ENCODE data around the gene IGFBPL1.
"Not testable (repeated sequence)": the region's sequence is repeated elsewhere in the genome, so short reads cannot be mapped to it uniquely, and the experiment has no call there.

Gene IGFBPL1

GRCh38 chr9:38414040-38414723 is 10.1 kb downstream of the IGFBPL1 start:
- Histone ChIP-seq H3K9me3 (ENCODE audit: control insufficient read depth in 1 of 2, low read length in 2 of 2) (no peaks in the 10 kb centered on the region), H3K36me3 (ENCODE audit: control insufficient read depth in 1 of 2, insufficient read depth in 2 of 2, low read length in 2 of 2) (no peaks in the 10 kb centered on the region)

GRCh38 chr9:38413283-38413682 is 11.0 kb downstream of the IGFBPL1 start:
- Histone ChIP-seq H3K27me3 (ENCODE audit: low read depth, low read length) (no peaks in the 10 kb centered on the region), H3K36me3 (ENCODE audit: control insufficient read depth in 1 of 2, insufficient read depth in 2 of 2, low read length in 2 of 2) (no peaks in the 10 kb centered on the region), H3K4me1 (ENCODE audit: control insufficient read depth in 1 of 2, insufficient read depth in 2 of 2, low read length in 2 of 2) (no peaks in the 10 kb centered on the region), H3K9me3 (ENCODE audit: control insufficient read depth in 1 of 2, low read length in 2 of 2) (no peaks in the 10 kb centered on the region), H3K27ac (ENCODE audit: low read length) (no peak overlapping the region), H3K4me3 (ENCODE audit: low read depth in 1 of 2, low read length in 2 of 2) (no peak overlapping the region)

More at GRCh38 chr9:38414040-38414723, 10.1 kb downstream of the IGFBPL1 start:
- no peak overlapping the region for H3K4me3 ChIP-seq (ENCODE audit: low read depth in 1 of 2, low read length in 2 of 2)
- H3K4me1 ChIP-seq (ENCODE audit: control insufficient read depth in 1 of 2, insufficient read depth in 2 of 2, low read length in 2 of 2) = no peaks in the 10 kb centered on the region
- H3K27ac ChIP-seq (ENCODE audit: low read length) = no peak overlapping the region
- no peaks in the 10 kb centered on the region for H3K27me3 ChIP-seq (ENCODE audit: low read depth, low read length)

- Histone ChIP-seq H3K27ac (ENCODE audit: low read length) (no peak overlapping the region), H3K36me3 (ENCODE audit: control insufficient read depth in 1 of 2, insufficient read depth in 2 of 2, low read length in 2 of 2) (no peaks in the 10 kb centered on the region), H3K9me3 (ENCODE audit: control insufficient read depth in 1 of 2, low read length in 2 of 2) (no peaks in the 10 kb centered on the region), H3K4me3 (ENCODE audit: low read depth in 1 of 2, low read length in 2 of 2) (no peak overlapping the region), H3K4me1 (ENCODE audit: control insufficient read depth in 1 of 2, insufficient read depth in 2 of 2, low read length in 2 of 2) (no peaks in the 10 kb centered on the region), H3K27me3 (ENCODE audit: low read depth, low read length) (no peaks in the 10 kb centered on the region)
Measured at GRCh38 chr9:38412751-38413150, 11.5 kb downstream of the IGFBPL1 start.

- Histone ChIP-seq H3K27ac (ENCODE audit: low read length) (no peak overlapping the region), H3K27me3 (ENCODE audit: low read depth, low read length) (no peaks in the 10 kb centered on the region), H3K4me1 (ENCODE audit: control insufficient read depth in 1 of 2, insufficient read depth in 2 of 2, low read length in 2 of 2) (no peaks in the 10 kb centered on the region), H3K4me3 (ENCODE audit: low read depth in 1 of 2, low read length in 2 of 2) (no peak overlapping the region), H3K9me3 (ENCODE audit: control insufficient read depth in 1 of 2, low read length in 2 of 2) (no peaks in the 10 kb centered on the region), H3K36me3 (ENCODE audit: control insufficient read depth in 1 of 2, insufficient read depth in 2 of 2, low read length in 2 of 2) (no peaks in the 10 kb centered on the region)
Measured at GRCh38 chr9:38408719-38409118, 15.5 kb downstream of the IGFBPL1 start.

- no peaks in the 10 kb centered on the region for H3K36me3 ChIP-seq (ENCODE audit: control insufficient read depth in 1 of 2, insufficient read depth in 2 of 2, low read length in 2 of 2)
- no peak overlapping the region for H3K4me3 ChIP-seq (ENCODE audit: low read depth in 1 of 2, low read length in 2 of 2)
- no peaks in the 10 kb centered on the region for H3K4me1 ChIP-seq (ENCODE audit: control insufficient read depth in 1 of 2, insufficient read depth in 2 of 2, low read length in 2 of 2)
- H3K9me3 ChIP-seq (ENCODE audit: control insufficient read depth in 1 of 2, low read length in 2 of 2) = no peaks in the 10 kb centered on the region
- H3K27ac ChIP-seq (ENCODE audit: low read length) = no peak overlapping the region
- no peaks in the 10 kb centered on the region for H3K27me3 ChIP-seq (ENCODE audit: low read depth, low read length)
Measured at GRCh38 chr9:38406476-38407186, 17.6 kb downstream of the IGFBPL1 start.

- Histone ChIP-seq H3K9me3 (ENCODE audit: control insufficient read depth in 1 of 2, low read length in 2 of 2) (no peaks in the 10 kb centered on the region), H3K4me3 (ENCODE audit: low read depth in 1 of 2, low read length in 2 of 2) (no peak overlapping the region), H3K4me1 (ENCODE audit: control insufficient read depth in 1 of 2, insufficient read depth in 2 of 2, low read length in 2 of 2) (no peaks in the 10 kb centered on the region), H3K27ac (ENCODE audit: low read length) (no peak overlapping the region), H3K27me3 (ENCODE audit: low read depth, low read length) (no peaks in the 10 kb centered on the region), H3K36me3 (ENCODE audit: control insufficient read depth in 1 of 2, insufficient read depth in 2 of 2, low read length in 2 of 2) (no peaks in the 10 kb centered on the region)
Measured at GRCh38 chr9:38405785-38406184, 18.5 kb downstream of the IGFBPL1 start.

- no peak overlapping the region for H3K27ac ChIP-seq (ENCODE audit: low read length)
- H3K27me3 ChIP-seq (ENCODE audit: low read depth, low read length) = no peaks in the 10 kb centered on the region
- H3K9me3 ChIP-seq (ENCODE audit: control insufficient read depth in 1 of 2, low read length in 2 of 2) = no peaks in the 10 kb centered on the region
- no peaks in the 10 kb centered on the region for H3K36me3 ChIP-seq (ENCODE audit: control insufficient read depth in 1 of 2, insufficient read depth in 2 of 2, low read length in 2 of 2)
- H3K4me1 ChIP-seq (ENCODE audit: control insufficient read depth in 1 of 2, insufficient read depth in 2 of 2, low read length in 2 of 2) = no peaks in the 10 kb centered on the region
- no peak overlapping the region for H3K4me3 ChIP-seq (ENCODE audit: low read depth in 1 of 2, low read length in 2 of 2)
Measured at GRCh38 chr9:38404314-38404713, 19.9 kb downstream of the IGFBPL1 start.

- H3K4me3 ChIP-seq (ENCODE audit: low read depth in 1 of 2, low read length in 2 of 2) = no peak overlapping the region
- peaks cover 9 to 10% of the 10 kb centered on the region in 2 donors for H3K36me3 ChIP-seq (ENCODE audit: control insufficient read depth in 1 of 2, insufficient read depth in 2 of 2, low read length in 2 of 2)
- H3K27me3 ChIP-seq (ENCODE audit: low read depth, low read length) = no peaks in the 10 kb centered on the region
- H3K27ac ChIP-seq (ENCODE audit: low read length) = no peak overlapping the region
- no peaks in the 10 kb centered on the region for H3K4me1 ChIP-seq (ENCODE audit: control insufficient read depth in 1 of 2, insufficient read depth in 2 of 2, low read length in 2 of 2)
- no peaks in the 10 kb centered on the region for H3K9me3 ChIP-seq (ENCODE audit: control insufficient read depth in 1 of 2, low read length in 2 of 2)
Measured at GRCh38 chr9:38401994-38402393, 22.3 kb downstream of the IGFBPL1 start.

- H3K4me1 ChIP-seq (ENCODE audit: control insufficient read depth in 1 of 2, insufficient read depth in 2 of 2, low read length in 2 of 2) = not testable (repeated sequence)
- H3K36me3 ChIP-seq (ENCODE audit: control insufficient read depth in 1 of 2, insufficient read depth in 2 of 2, low read length in 2 of 2) = peaks cover 20 to 26% of the 10 kb centered on the region in 2 donors
Measured at GRCh38 chr9:38399191-38399590, 25.1 kb downstream of the IGFBPL1 start.

GRCh38 chr9:38396371-38396671 is 27.9 kb downstream of the IGFBPL1 start:
- Histone ChIP-seq H3K27ac (ENCODE audit: low read length) (no peak overlapping the region), H3K9me3 (ENCODE audit: control insufficient read depth in 1 of 2, low read length in 2 of 2) (no peaks in the 10 kb centered on the region), H3K27me3 (ENCODE audit: low read depth, low read length) (no peaks in the 10 kb centered on the region), H3K36me3 (ENCODE audit: control insufficient read depth in 1 of 2, insufficient read depth in 2 of 2, low read length in 2 of 2) (peaks cover 20 to 26% of the 10 kb centered on the region in 2 donors), H3K4me1 (ENCODE audit: control insufficient read depth in 1 of 2, insufficient read depth in 2 of 2, low read length in 2 of 2) (peaks cover 5 to 10% of the 10 kb centered on the region in 2 donors), H3K4me3 (ENCODE audit: low read depth in 1 of 2, low read length in 2 of 2) (no peak overlapping the region)

More at GRCh38 chr9:38399191-38399590, 25.1 kb downstream of the IGFBPL1 start:
- not testable (repeated sequence) for H3K27ac ChIP-seq (ENCODE audit: low read length); H3K9me3 ChIP-seq (ENCODE audit: control insufficient read depth in 1 of 2, low read length in 2 of 2); H3K27me3 ChIP-seq (ENCODE audit: low read depth, low read length); H3K4me3 ChIP-seq (ENCODE audit: low read depth in 1 of 2, low read length in 2 of 2)

GRCh38 chr9:38395653-38396370 is 28.4 kb downstream of the IGFBPL1 start:
- Histone ChIP-seq H3K27me3 (ENCODE audit: low read depth, low read length) (no peaks in the 10 kb centered on the region), H3K36me3 (ENCODE audit: control insufficient read depth in 1 of 2, insufficient read depth in 2 of 2, low read length in 2 of 2) (peaks cover 20 to 26% of the 10 kb centered on the region in 2 donors), H3K27ac (ENCODE audit: low read length) (no peak overlapping the region), H3K4me1 (ENCODE audit: control insufficient read depth in 1 of 2, insufficient read depth in 2 of 2, low read length in 2 of 2) (peaks cover 8 to 10% of the 10 kb centered on the region in 2 donors), H3K9me3 (ENCODE audit: control insufficient read depth in 1 of 2, low read length in 2 of 2) (no peaks in the 10 kb centered on the region), H3K4me3 (ENCODE audit: low read depth in 1 of 2, low read length in 2 of 2) (no peak overlapping the region)

Measured in muscle layer of duodenum (tissue), 2 donors.